Heart left ventricle (tissue), 13 donors: ENCODE results near the gene LVRN.

ENCODE experiments used
- POLR2A ChIP-seq, 2 donors: fragments of 450-650 bp; IDR thresholded peaks; one replicate each; pipeline ENCODE4 v1.6.1; 2017; ENCODE audit warnings: antibody characterized with exemption in 2 of 2, mild to moderate bottlenecking in 2 of 2, moderate library complexity in 2 of 2
- TF ChIP-seq, protein P1 (sequence below), 12 donors: fragments of 200-600 bp; sonication (generic) in 4 of 12; IDR thresholded peaks; one replicate each; pipeline versions ENCODE4 v1.5.0 to v1.8.0; 2018 to 2022; ENCODE audit warnings: antibody characterized with exemption in 12 of 12, mild to moderate bottlenecking in 5 of 12
- donor health status: ischemic (EF 13 %, LVEDD 7.1; RV severe dilation, severe dysfunction).
- donor health status: DM: no; HTN: yes; CAD: no.
- donor health status: DM: no; HTN: no; CAD: no.
- donor health status: ischemic (EF 25% LVEDD 6.9; RV normal size, moderate dysfunction).
- donor health status: ischemic (EF 25% LVEDD 5.7; RV mildly dilated, moderate dysfunction).
- donor health status: ischemic (EF 35%, LVEDD 5.7; RV mildly dilated, moderate dysfunction).
- donor health status: nonischemic (EF 11% LVEDD 7.7; RV severe dilation, severe dysfunction).
- donor health status: DM: yes; HTN: yes; CAD: no.
- donor health status: PGD.
- donor health status: ischemic (EF 29% LVEDD 5.4; RV normal size, mild dysfunction).
- donor health status: nonischemic (EF 23%, LVEDD 6.1; RV moderate dilation, normal function).

DNA sequence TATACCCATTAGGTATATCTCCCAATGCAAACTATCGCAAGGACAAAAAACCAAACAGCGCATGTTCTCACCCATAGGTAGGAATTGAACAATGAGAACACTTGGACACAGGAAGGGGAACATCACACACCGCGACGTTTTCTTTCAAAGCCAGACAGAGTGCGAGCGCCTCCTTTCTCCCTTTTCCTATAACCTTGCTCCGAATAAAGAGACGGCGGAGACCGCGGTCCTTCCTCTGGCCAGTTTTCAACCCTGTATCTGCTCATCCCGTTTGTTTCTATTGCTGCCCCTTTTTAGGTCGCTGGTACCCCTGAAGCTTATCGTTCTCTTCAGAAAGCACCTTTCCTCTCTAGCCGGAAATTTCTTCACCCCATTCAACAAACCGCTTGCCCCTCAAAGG, 1.3 kb downstream of the LVRN start:
- TF ChIP-seq, protein P1, sequence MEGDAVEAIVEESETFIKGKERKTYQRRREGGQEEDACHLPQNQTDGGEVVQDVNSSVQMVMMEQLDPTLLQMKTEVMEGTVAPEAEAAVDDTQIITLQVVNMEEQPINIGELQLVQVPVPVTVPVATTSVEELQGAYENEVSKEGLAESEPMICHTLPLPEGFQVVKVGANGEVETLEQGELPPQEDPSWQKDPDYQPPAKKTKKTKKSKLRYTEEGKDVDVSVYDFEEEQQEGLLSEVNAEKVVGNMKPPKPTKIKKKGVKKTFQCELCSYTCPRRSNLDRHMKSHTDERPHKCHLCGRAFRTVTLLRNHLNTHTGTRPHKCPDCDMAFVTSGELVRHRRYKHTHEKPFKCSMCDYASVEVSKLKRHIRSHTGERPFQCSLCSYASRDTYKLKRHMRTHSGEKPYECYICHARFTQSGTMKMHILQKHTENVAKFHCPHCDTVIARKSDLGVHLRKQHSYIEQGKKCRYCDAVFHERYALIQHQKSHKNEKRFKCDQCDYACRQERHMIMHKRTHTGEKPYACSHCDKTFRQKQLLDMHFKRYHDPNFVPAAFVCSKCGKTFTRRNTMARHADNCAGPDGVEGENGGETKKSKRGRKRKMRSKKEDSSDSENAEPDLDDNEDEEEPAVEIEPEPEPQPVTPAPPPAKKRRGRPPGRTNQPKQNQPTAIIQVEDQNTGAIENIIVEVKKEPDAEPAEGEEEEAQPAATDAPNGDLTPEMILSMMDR (IDR thresholded peaks at IDR 0.05): no peak
- no peak for TF ChIP-seq POLR2A (IDR thresholded peaks at IDR 0.05)
